Caco-2 (cell line): ENCODE data around the gene SYTL2. TPM values are rescaled to one million over a fixed set of nuclear protein-coding genes. Genes with fewer than 3 reads are reported as not detected.

ENCODE experiments used
- BruUV-seq: library from RNA; stranded (reverse); fragments of 400-500 nt; replicated peaks from 2 replicates; lab custom pipeline; 2021; lab: Mats Ljungman, UMichigan
- CTCF ChIA-PET: fragments of 300-600 bp; sonication (Branson Sonifier 250); formaldehyde crosslinking; loops from one replicate; lab custom pipeline; 2022; ENCODE audit warnings: antibody characterized with exemption; lab: Charles Lee
- POLR2A ChIA-PET: fragments of 300-600 bp; sonication (Branson Sonifier 250); formaldehyde crosslinking; loops from one replicate; lab custom pipeline; 2022; ENCODE audit warnings: antibody characterized with exemption; lab: Charles Lee
- DNase-seq, 2 experiments: peaks; one replicate each; pipeline versions ENCODE4 v3.0.0 to v3.0.0-alpha.2; 2020 to 2022
- H3K27me3 ChIP-seq: replicated peaks from 2 replicates; pipeline ENCODE4 v1.6.0; 2011; ENCODE audit warnings: low read length; ENCODE audit not compliant: control insufficient read depth, insufficient read depth
- H3K36me3 ChIP-seq: 2 replicates; pipeline ENCODE4 v1.5.1; 2011; ENCODE audit warnings: low read length; ENCODE audit not compliant: control insufficient read depth, insufficient read depth
- H3K4me1 ChIP-seq: fragments of 250-450 bp; sonication (Bioruptor Pico); 2 replicates; pipeline ENCODE4 v1.5.1; 2020; ENCODE audit warnings: mild to moderate bottlenecking
- H3K4me3 ChIP-seq: 2 replicates; pipeline ENCODE4 v1.5.1; 2011; ENCODE audit warnings: low read depth, mild to moderate bottlenecking, control low read depth, low read length
- H3K9me3 ChIP-seq: fragments of 250-450 bp; sonication (Bioruptor Pico); 2 replicates; pipeline ENCODE4 v1.5.1; 2020; ENCODE audit warnings: mild to moderate bottlenecking, moderate library complexity
- H3K27ac Mint-ChIP-seq: one replicate; pipeline ENCODE4 v1.8.0; 2022; ENCODE audit warnings: mixed read lengths; ENCODE audit not compliant: unreplicated experiment
- H3K27me3 Mint-ChIP-seq: one replicate; pipeline ENCODE4 v1.8.0; 2022; ENCODE audit warnings: mixed read lengths; ENCODE audit not compliant: insufficient read depth, unreplicated experiment
- H3K36me3 Mint-ChIP-seq: one replicate; pipeline ENCODE4 v1.8.0; 2022; ENCODE audit warnings: mild to moderate bottlenecking, mixed read lengths; ENCODE audit not compliant: insufficient read depth, unreplicated experiment
- H3K4me1 Mint-ChIP-seq: one replicate; pipeline ENCODE4 v1.8.0; 2022; ENCODE audit warnings: low read depth, mixed read lengths; ENCODE audit not compliant: unreplicated experiment
- H3K4me3 Mint-ChIP-seq: one replicate; pipeline ENCODE4 v1.8.0; 2022; ENCODE audit warnings: mild to moderate bottlenecking, moderate library complexity, mixed read lengths; ENCODE audit not compliant: unreplicated experiment
- H3K9me3 Mint-ChIP-seq: one replicate; pipeline ENCODE4 v1.8.0; 2022; ENCODE audit warnings: mixed read lengths; ENCODE audit not compliant: unreplicated experiment
- CTCF ChIP-seq, 2 experiments: fragments of 200-600 bp in 1 of 2; IDR thresholded peaks; 1 replicate in 1 of 2; 2 replicates in 1 of 2; pipeline versions ENCODE4 v1.5.1 to v1.8.0; 2011 to 2022; ENCODE audit warnings: antibody characterized with exemption in 1 of 2, control low read depth in 1 of 2, inconsistent platforms in 1 of 2, low read depth in 1 of 2, low read length in 1 of 2, mild to moderate bottlenecking in 1 of 2, moderate library complexity in 1 of 2; ENCODE audit not compliant: insufficient read depth in 1 of 2, severe bottlenecking in 1 of 2, unreplicated experiment in 1 of 2
- intact Hi-C: fragments of 100-400 bp; cut with micrococcal nuclease; formaldehyde crosslinking; loops from one replicate; pipeline ENCODE4 v1.10.0; 2022; ENCODE audit not compliant: unreplicated experiment
- total RNA-seq: library from RNA; stranded (reverse); gene quantifications from 2 replicates; pipeline ENCODE4 v1.2.3, GENCODE V29; 2022

The SYTL2 gene
- total RNA-seq, 1 experiment from 2014 or later = 110 TPM

GRCh38 chr11:85685820-85686459 lies 125.0 kb downstream of the SYTL2 start, which contains the start of gene CCDC89:
Gene CCDC89 (minus strand): TSS chr11:85686195. CDS start chr11:85686130, 65 bp downstream.
- Histone ChIP-seq H3K4me1 (no peaks in the 10 kb centered on the region), H3K27me3 (no peaks in the 10 kb centered on the region), H3K36me3 (no peaks in the 10 kb centered on the region), H3K9me3 (no peaks in the 10 kb centered on the region), H3K4me3 (no peak within 1 kb of the TSS)
- BruUV-seq = no TSS peak
- no peak within 1 kb of the TSS for H3K4me3 Mint-ChIP-seq
- POLR2A ChIA-PET = interaction anchor here (0.6 to 1.4 kb wide), 2 partner anchors 38 to 110 kb away, joined by 3 to 7 read pairs; partner anchors contain the start of gene TMEM126A
- peak; percentile 53 to 59 for DNase-seq
- no peak for TF ChIP-seq CTCF (IDR thresholded peaks at IDR 0.05; ENCODE audit: insufficient read depth in 1 of 2, low read depth in 1 of 2, low read length in 1 of 2, severe bottlenecking in 1 of 2, unreplicated experiment in 1 of 2)
- intact Hi-C loops = no loop called here
- peak within 1 kb of the TSS; percentile 23 for H3K27ac Mint-ChIP-seq
- CTCF ChIA-PET = interaction anchor here (0.9 to 1.4 kb wide), 3 partner anchors 9 to 141 kb away, joined by 3 read pairs; no protein-coding TSS in a partner anchor
- no peaks in the 10 kb centered on the region for H3K27me3 Mint-ChIP-seq
- no peaks in the 10 kb centered on the region for H3K9me3 Mint-ChIP-seq
- peaks cover 25% of the 10 kb centered on the region for H3K36me3 Mint-ChIP-seq
- H3K4me1 Mint-ChIP-seq = peaks cover 18% of the 10 kb centered on the region

GRCh38 chr11:85685125-85685819 lies 125.7 kb downstream of the SYTL2 start:
- peaks cover 21% of the 10 kb centered on the region for H3K4me1 Mint-ChIP-seq
- no peaks in the 10 kb centered on the region for H3K36me3 ChIP-seq
- H3K27me3 ChIP-seq = no peaks in the 10 kb centered on the region
- DNase-seq = no peak
- no peaks in the 10 kb centered on the region for H3K9me3 ChIP-seq
- H3K36me3 Mint-ChIP-seq = peaks cover 19% of the 10 kb centered on the region
- no peak for TF ChIP-seq CTCF (IDR thresholded peaks at IDR 0.05; ENCODE audit: insufficient read depth in 1 of 2, low read depth in 1 of 2, low read length in 1 of 2, severe bottlenecking in 1 of 2, unreplicated experiment in 1 of 2)
- ChIA-PET CTCF (interaction anchor here (0.9 to 1.0 kb wide), 2 partner anchors 10 to 141 kb away, joined by 3 read pairs; no protein-coding TSS in a partner anchor), POLR2A (interaction anchor here (1.4 kb wide), 1 partner anchor 38 kb away, joined by 7 read pairs; the partner anchor contains the start of gene TMEM126A)
- H3K4me3 Mint-ChIP-seq = no peak overlapping the region
- no TSS peak for BruUV-seq
- intact Hi-C loops = no loop called here
- H3K27ac Mint-ChIP-seq = peak overlapping the region; percentile 23
- H3K27me3 Mint-ChIP-seq = no peaks in the 10 kb centered on the region
- no peak overlapping the region for H3K4me3 ChIP-seq
- H3K9me3 Mint-ChIP-seq = no peaks in the 10 kb centered on the region
- no peaks in the 10 kb centered on the region for H3K4me1 ChIP-seq
